Kidney tubule cell (primary cell): Measurements from ENCODE around the gene CLEC3B.
"Not testable (repeated sequence)": the region's sequence is repeated elsewhere in the genome, so short reads cannot be mapped to it uniquely, and the experiment has no call there.

ENCODE experiments used
- DNase-seq: peaks from one replicate; pipeline ENCODE4 v3.0.0-alpha.2; 2018; ENCODE audit warnings: low spot score

CLEC3B gene

DNA sequence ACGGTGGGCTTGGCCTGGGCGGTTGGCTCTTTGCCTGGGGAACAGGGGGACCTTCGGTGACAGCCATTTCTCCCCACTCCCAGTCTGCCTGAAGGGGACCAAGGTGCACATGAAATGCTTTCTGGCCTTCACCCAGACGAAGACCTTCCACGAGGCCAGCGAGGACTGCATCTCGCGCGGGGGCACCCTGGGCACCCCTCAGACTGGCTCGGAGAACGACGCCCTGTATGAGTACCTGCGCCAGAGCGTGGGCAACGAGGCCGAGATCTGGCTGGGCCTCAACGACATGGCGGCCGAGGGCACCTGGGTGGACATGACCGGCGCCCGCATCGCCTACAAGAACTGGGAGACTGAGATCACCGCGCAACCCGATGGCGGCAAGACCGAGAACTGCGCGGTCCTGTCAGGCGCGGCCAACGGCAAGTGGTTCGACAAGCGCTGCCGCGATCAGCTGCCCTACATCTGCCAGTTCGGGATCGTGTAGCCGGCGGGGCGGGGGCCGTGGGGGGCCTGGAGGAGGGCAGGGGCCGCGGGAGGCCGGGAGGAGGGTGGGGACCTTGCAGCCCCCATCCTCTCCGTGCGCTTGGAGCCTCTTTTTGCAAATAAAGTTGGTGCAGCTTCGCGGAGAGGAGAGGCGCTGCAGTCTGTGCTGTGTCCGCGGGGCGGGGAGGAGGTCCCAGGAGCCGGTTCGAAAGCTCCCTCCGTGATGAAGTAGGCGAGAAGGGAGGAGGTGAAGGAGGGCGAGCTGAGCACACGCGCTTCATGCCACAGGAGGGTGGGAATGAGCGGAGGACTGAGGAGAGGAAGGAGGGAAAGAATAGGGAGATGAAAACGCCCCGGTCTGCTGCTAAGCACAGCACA lies 9.6 kb downstream of the CLEC3B start:
- peak; percentile 29 for DNase-seq

DNA sequence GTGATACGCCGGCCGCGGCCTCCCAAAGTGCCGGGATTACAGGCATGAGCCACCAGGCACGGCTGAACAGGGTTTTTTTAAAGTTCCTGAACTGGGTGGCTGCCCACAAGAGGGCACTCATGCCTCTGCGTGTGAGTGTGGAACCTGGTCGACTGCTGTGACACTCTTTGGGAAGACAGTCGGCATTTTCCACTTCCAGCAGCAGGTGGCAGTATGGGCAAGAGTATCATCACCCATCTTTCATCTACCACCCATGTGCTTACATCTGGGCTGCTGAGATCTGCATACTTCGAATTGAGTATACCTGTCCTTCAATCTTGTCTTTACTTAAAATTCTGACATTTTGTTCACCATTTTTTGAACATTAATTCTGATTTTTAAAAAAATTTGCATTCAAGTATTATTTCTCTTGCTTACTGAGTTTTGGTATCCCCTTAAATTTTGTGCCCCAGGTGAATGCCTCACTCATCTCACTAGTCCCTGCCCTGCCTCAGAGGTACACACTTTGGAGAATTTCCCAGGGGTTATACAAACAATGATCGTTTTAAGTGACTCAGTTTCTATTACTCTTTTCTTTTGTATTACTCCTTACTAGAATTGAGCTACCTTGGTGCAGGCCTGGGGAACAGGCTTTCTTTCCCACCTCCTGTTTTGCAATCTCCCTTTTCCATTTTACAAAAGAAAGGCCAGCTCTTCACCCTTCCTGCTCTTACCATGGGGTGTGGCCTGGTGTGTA lies 11.8 kb downstream of the CLEC3B start:
- peak; percentile 95 for DNase-seq

- DNase-seq: peak; percentile 25
These were observed 15.6 kb downstream of the CLEC3B start for GRCh38 chr3:45041666-45042065.

DNA sequence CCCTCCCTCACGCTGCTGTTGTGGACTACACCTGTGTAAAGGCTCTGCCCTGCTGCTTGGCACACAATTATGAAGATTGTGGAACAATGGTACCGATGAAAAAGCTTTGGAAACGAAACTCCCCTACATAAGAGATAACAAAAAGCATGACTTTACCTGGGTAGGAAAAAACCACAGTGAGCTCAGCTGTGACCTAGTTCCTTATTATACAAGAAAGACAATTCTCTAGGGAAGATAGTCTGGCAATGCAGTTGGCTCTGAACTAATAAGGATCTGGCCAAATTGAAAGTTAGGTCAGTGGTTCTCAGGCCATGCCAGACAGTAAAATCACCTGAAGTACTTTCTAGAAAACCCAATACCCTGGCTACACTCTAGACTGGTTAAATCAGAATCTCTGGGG lies 16.1 kb downstream of the CLEC3B start:
- DNase-seq: no peak

GRCh38 chr3:45043728-45044299 lies 17.7 kb downstream of the CLEC3B start:
- peak; percentile 63 for DNase-seq

- DNase-seq: peak; percentile 66
These were observed 22.1 kb downstream of the CLEC3B start for GRCh38 chr3:45048244-45048643.

GRCh38 chr3:45049807-45050206 lies 23.7 kb downstream of the CLEC3B start:
- no peak for DNase-seq

GRCh38 chr3:45051685-45052084 lies 25.6 kb downstream of the CLEC3B start:
- DNase-seq: no peak

DNA sequence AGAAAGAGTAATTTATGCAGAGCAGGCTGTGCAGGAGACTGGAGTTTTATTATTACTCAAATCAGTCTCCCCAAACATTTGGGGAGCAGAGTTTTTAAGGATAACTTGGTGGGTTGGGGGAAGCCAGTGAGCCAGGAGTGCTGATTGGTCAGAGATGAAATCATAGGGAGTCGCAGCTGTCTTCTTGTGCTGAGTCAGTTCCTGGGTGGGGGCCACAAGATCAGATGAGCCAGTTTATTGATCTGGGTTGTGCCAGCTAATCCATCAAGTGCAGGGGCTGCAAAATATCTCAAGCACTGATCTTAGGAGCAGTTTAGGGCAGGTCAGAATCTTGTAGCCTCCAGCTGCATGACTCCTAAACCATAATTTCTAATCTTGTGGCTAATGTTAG lies 27.7 kb downstream of the CLEC3B start:
- not testable (repeated sequence) for DNase-seq

DNA sequence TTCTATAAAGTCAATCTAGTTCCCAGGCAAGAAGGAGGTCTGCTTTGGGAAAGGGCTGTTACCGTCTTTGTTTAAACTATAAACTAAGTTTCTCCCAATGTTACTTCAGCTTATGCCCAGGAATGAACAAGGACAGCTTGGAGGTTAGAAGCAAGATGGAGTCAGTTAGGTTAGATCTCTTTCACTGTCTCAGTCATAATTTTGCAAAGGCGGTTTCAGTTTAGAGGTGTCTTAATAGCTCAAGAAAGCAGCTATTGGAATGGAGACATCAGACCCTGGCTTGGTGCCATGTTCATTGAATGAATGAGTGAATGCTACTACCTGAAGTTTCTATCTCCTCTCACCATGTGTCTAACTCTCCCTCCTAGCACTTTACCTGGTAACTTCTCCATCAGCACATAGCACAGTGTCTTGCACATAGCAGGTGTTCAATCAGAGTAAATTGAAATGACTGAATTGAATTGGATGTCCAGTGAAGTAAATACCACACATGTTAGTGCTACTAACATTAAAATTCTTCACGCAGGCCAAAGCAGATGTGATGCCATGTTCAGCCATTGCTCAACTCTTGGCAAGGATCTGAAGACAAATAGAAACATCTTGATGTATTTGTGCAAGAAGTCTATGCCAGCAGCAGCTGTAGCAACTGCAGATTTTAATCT lies 28.2 kb downstream of the CLEC3B start:
- DNase-seq: peak; percentile 19

- peak; percentile 80 for DNase-seq
These were observed 28.9 kb downstream of the CLEC3B start for GRCh38 chr3:45055032-45055410.

GRCh38 chr3:45055411-45056143 lies 29.5 kb downstream of the CLEC3B start:
- peak; percentile 58 for DNase-seq

- peak; percentile 39 for DNase-seq
These were observed 30.7 kb downstream of the CLEC3B start for GRCh38 chr3:45056608-45057301.

GRCh38 chr3:45057557-45057956 lies 31.5 kb downstream of the CLEC3B start:
- DNase-seq: peak; percentile 67

DNA sequence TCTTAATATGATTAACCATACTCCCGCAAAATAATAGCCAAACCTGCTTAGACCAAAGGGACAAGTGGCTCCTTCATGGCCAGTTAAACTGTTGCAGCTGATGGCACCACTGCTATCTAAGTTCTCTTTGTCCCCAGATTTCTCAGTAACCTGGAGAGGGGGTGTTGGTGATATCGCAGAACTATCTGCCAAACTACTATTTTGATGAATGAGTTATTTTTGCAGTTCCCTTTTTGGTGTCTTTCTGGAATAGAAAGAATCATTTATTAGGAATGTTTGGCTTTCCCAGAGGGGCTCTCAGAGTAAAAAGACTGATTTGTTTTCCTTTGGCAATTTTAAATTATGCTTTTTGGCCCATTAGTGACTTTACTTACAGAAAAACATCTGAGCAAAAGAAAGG lies 33.0 kb downstream of the CLEC3B start:
- no peak for DNase-seq

GRCh38 chr3:45060165-45060892 lies 34.2 kb downstream of the CLEC3B start:
- no peak for DNase-seq

DNA sequence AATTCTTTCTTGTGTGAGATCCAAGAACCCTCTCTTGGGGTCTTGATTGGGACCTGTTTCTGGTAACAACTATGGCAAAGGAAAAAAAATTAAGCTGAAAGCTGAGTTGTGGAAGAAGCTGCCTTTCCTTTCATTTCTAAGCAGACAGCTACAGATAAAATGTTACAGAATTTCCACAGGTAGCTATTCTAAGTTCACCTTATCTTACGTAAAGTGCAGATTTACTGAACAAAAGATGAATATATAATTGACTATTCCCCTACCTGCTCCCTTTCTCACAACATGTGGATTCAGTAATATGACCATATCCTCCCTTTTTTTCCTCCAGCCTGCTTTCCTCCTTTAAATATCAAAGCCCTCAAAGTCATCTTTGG lies 36.6 kb downstream of the CLEC3B start:
- no peak for DNase-seq

- DNase-seq: peak; percentile 87
These were observed 38.6 kb downstream of the CLEC3B start for GRCh38 chr3:45064512-45065372.

DNA sequence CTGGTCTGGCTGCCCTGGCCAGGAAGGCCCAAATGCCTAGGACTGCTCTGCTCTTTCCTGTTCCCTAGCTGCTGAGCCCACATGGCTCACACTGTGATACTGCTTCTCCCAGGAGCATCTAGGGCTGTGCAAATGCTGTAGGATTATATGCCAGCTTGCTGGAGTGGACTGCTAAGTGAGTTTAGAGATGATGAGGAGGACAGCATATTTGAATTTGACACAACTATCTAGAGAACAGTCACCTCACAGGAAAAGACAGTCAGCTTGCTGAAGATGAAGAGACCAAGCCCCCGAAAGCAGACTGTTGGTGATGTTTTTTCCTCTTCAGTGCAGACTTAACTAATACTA lies 39.2 kb downstream of the CLEC3B start:
- DNase-seq: no peak
